SK-N-SH (cell line): ENCODE measurements around the gene FBXO34.

Source experiments
- CTCF ChIP-seq: fragments of 200-600 bp; sonication (generic); IDR thresholded peaks from 2 replicates; pipeline ENCODE4 v1.6.1; 2017; ENCODE audit warnings: antibody characterized with exemption, mild to moderate bottlenecking, moderate library complexity
- FOXJ3 ChIP-seq: sonication (generic); formaldehyde crosslinking; IDR thresholded peaks from 2 replicates; pipeline ENCODE4 v1.5.1; 2020; ENCODE audit warnings: mild to moderate bottlenecking, missing genetic modification reagents
- PBX3 ChIP-seq: IDR thresholded peaks from 2 replicates; pipeline ENCODE4; 2012
- SIN3A ChIP-seq: IDR thresholded peaks from 2 replicates; pipeline ENCODE4 v1.6.1; 2012; ENCODE audit warnings: low read depth, mild to moderate bottlenecking, low read length, moderate library complexity, borderline replicate concordance

GRCh38 chr14:55256586-55256985 is 14.6 kb upstream of the FBXO34 start:
- no peak for TF ChIP-seq CTCF
- TF ChIP-seq PBX3 = no peak
- no peak for TF ChIP-seq FOXJ3
- TF ChIP-seq SIN3A = no peak
